NCI-H1694 treated with DMSO at 0.1 percent for 48 hours (cell line): ENCODE results near the gene ASCC3.

Experiments used
- DNase-seq: peaks from one replicate; lab custom pipeline; 2025; lab: John Stamatoyannopoulos, UW

Gene ASCC3

GRCh38 chr6:100464903-100465700 lies 416.0 kb downstream of the ASCC3 start, which contains the start of gene SIM1:
SIM1 (minus strand) TSS chr6:100464921; CDS start chr6:100463468, 1,453 bp downstream.
- peak; percentile 56 for DNase-seq

- no peak for DNase-seq
These were observed 416.8 kb downstream of the ASCC3 start for GRCh38 chr6:100464162-100464851.

- no peak for DNase-seq
These were observed 417.4 kb downstream of the ASCC3 start for GRCh38 chr6:100463630-100464161.

GRCh38 chr6:100462706-100463629 lies 418.2 kb downstream of the ASCC3 start:
- no peak for DNase-seq

GRCh38 chr6:100461917-100462705 lies 419.0 kb downstream of the ASCC3 start:
- no peak for DNase-seq

- DNase-seq, result peak; percentile 18
These were observed 419.7 kb downstream of the ASCC3 start for GRCh38 chr6:100461278-100461916.

GRCh38 chr6:100460650-100461204 lies 420.4 kb downstream of the ASCC3 start:
- peak; percentile 27 for DNase-seq

- no peak for DNase-seq
These were observed 421.4 kb downstream of the ASCC3 start for GRCh38 chr6:100459592-100460184.

GRCh38 chr6:100458841-100459591 lies 422.1 kb downstream of the ASCC3 start:
- no peak for DNase-seq
